Dendritic cell treated with granulocyte-macrophage colony-stimulating factor and Interleukin-4, amounts not matched to agents 40 ng/mL and 50 ng/mL, for 4 days (primary cell): ENCODE measurements around the gene KIAA0825.
A peak's percentile ranks its signal among the peaks of the same experiment; 100 is the strongest.

Experiments used
- H3K27ac Mint-ChIP-seq: one replicate; pipeline ENCODE4 v1.8.0; 2022; ENCODE audit warnings: mild to moderate bottlenecking, mixed read lengths
- H3K27me3 Mint-ChIP-seq: one replicate; pipeline ENCODE4 v1.8.0; 2022; ENCODE audit warnings: mild to moderate bottlenecking, mixed read lengths
- H3K36me3 Mint-ChIP-seq: one replicate; pipeline ENCODE4 v1.8.0; 2022; ENCODE audit warnings: low read depth, mixed read lengths
- H3K4me1 Mint-ChIP-seq: one replicate; pipeline ENCODE4 v1.8.0; 2022; ENCODE audit warnings: low read depth, mixed read lengths
- H3K4me3 Mint-ChIP-seq: one replicate; pipeline ENCODE4 v1.8.0; 2022; ENCODE audit warnings: mild to moderate bottlenecking, moderate library complexity, mixed read lengths
- H3K9me3 Mint-ChIP-seq: one replicate; pipeline ENCODE4 v1.8.0; 2022; ENCODE audit warnings: mixed read lengths
- intact Hi-C: fragments of 100-400 bp; cut with micrococcal nuclease; formaldehyde crosslinking; loops from one replicate; pipeline ENCODE4 v1.15.0; 2022

The KIAA0825 gene

GRCh38 chr5:94111209-94112004, 507.0 kb downstream of the KIAA0825 start:
- H3K4me1 Mint-ChIP-seq: peaks cover 38% of the 10 kb centered on the region
- peaks cover 19% of the 10 kb centered on the region for H3K9me3 Mint-ChIP-seq
- peak overlapping the region; percentile 96 for H3K27ac Mint-ChIP-seq
- peaks cover 8% of the 10 kb centered on the region for H3K27me3 Mint-ChIP-seq
- peak overlapping the region; percentile 96 for H3K4me3 Mint-ChIP-seq
- peaks cover 25% of the 10 kb centered on the region for H3K36me3 Mint-ChIP-seq
- intact Hi-C loops: loop anchor here (5.0 to 10.0 kb wide), 2 partner anchors 503 to 976 kb away; partner anchors contain the start of genes KIAA0825 and SLF1

DNA sequence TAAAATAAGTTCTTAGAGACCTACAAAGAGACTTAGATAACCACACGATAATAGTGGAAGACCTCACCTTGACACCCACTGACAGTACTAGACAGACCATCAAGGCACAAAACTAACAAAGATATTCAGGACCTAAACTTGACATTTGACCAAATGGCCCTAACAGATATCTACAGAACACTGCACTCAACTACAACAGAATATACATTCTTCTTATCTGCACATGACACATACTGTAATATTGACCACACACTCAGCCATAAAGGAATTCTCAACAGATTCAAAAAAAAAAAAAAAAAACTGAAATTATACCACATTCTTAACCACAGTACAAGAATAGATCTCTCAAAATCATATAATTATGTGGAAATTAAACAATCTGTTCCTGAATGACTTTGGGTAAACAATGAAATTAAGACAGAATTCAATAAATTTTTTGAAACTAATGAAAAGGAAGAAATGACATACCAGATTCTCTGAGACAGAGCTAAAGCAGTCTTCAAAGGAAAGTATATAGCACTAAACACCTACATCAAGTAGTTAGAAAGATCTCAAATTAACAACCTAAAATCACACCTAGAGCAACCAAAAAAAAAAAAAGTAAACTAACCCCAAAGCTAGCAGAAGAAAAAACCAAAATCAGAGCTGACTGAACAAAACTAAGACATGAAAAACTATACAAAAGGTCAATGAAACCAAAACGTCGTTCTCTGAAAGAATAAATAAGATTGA, 514.7 kb downstream of the KIAA0825 start:
- H3K9me3 Mint-ChIP-seq: peaks cover 59% of the 10 kb centered on the region
- H3K4me1 Mint-ChIP-seq: peaks cover 21% of the 10 kb centered on the region
- no peak overlapping the region for H3K27ac Mint-ChIP-seq
- no peaks in the 10 kb centered on the region for H3K27me3 Mint-ChIP-seq
- H3K36me3 Mint-ChIP-seq: peaks cover 35% of the 10 kb centered on the region
- H3K4me3 Mint-ChIP-seq: no peak overlapping the region
- intact Hi-C loops: no loop called here
